PC-3 (cell line): ENCODE measurements around the gene AOPEP. TPM values are rescaled to one million over a fixed set of nuclear protein-coding genes. Genes with fewer than 3 reads are reported as not detected.

ENCODE experiments used
- ATAC-seq: fragments of 200-7000 bp; cut with Tn5 transposase; 2 replicates; pipeline ENCODE4 v1.9.1; 2020; ENCODE audit warnings: mild to moderate bottlenecking, moderate library complexity
- BruUV-seq: library from RNA; stranded (reverse); fragments of 400-500 nt; replicated peaks from 2 replicates; lab custom pipeline; 2021; lab: Mats Ljungman, UMichigan
- CTCF ChIA-PET: fragments of 300-600 bp; sonication (Branson Sonifier 250); formaldehyde crosslinking; loops from one replicate; lab custom pipeline; 2022; ENCODE audit warnings: antibody characterized with exemption; lab: Charles Lee
- POLR2A ChIA-PET: fragments of 300-600 bp; sonication (Branson Sonifier 250); formaldehyde crosslinking; loops from one replicate; lab custom pipeline; 2022; ENCODE audit warnings: antibody characterized with exemption; ENCODE audit not compliant: unreplicated experiment; lab: Charles Lee
- DNase-seq: peaks from one replicate; pipeline ENCODE4 v3.0.0-alpha.2; 2015
- H2AFZ ChIP-seq: fragments of 300-600 bp; sonication (generic); 2 replicates; pipeline ENCODE4 v1.6.0; 2016; ENCODE audit warnings: antibody characterized with exemption, low read length
- H3F3A ChIP-seq: fragments of 300-600 bp; sonication (generic); one replicate; pipeline ENCODE4 v1.6.0; 2017; ENCODE audit warnings: antibody characterized with exemption, low read length, control low read depth, mild to moderate bottlenecking; ENCODE audit not compliant: unreplicated experiment
- H3K27ac ChIP-seq: fragments of 300-600 bp; sonication (generic); 2 replicates; pipeline ENCODE4 v1.5.1; 2016; ENCODE audit warnings: mild to moderate bottlenecking, low read length
- H3K27me3 ChIP-seq: fragments of 300-600 bp; sonication (generic); 2 replicates; pipeline ENCODE4 v1.6.1; 2016; ENCODE audit warnings: low read length, mixed read lengths
- H3K36me3 ChIP-seq: fragments of 300-600 bp; sonication (generic); 2 replicates; pipeline ENCODE4 v1.6.1; 2016; ENCODE audit warnings: low read depth, mixed run types, low read length, mixed read lengths
- H3K4me1 ChIP-seq: fragments of 300-600 bp; sonication (generic); 2 replicates; pipeline ENCODE4 v1.5.1; 2016; ENCODE audit warnings: low read length; ENCODE audit not compliant: insufficient read depth
- H3K4me2 ChIP-seq: fragments of 300-600 bp; sonication (generic); 2 replicates; pipeline ENCODE4 v1.6.0; 2016; ENCODE audit warnings: low read length
- H3K4me3 ChIP-seq: fragments of 300-600 bp; sonication (generic); 2 replicates; pipeline ENCODE4 v1.5.1; 2016; ENCODE audit warnings: mild to moderate bottlenecking, low read length, mixed read lengths
- H3K79me2 ChIP-seq: fragments of 300-600 bp; sonication (generic); 2 replicates; pipeline ENCODE4 v1.6.1; 2017; ENCODE audit warnings: low read length, mixed read lengths
- H3K9ac ChIP-seq: fragments of 300-600 bp; sonication (generic); 2 replicates; pipeline ENCODE4 v1.6.0; 2016; ENCODE audit warnings: mild to moderate bottlenecking, low read length
- H3K9me2 ChIP-seq: fragments of 300-600 bp; sonication (generic); replicated peaks from 2 replicates; pipeline ENCODE4 v1.6.1; 2016; ENCODE audit warnings: mixed run types, low read length, mixed read lengths
- H3K9me3 ChIP-seq: fragments of 300-600 bp; sonication (generic); 2 replicates; pipeline ENCODE4 v1.6.1; 2016; ENCODE audit warnings: low read length, mixed read lengths
- H4K20me1 ChIP-seq: fragments of 300-600 bp; sonication (generic); 2 replicates; pipeline ENCODE4 v1.6.1; 2016; ENCODE audit warnings: low read length, mixed read lengths
- EZH2 ChIP-seq: fragments of 300-600 bp; sonication (generic); IDR thresholded peaks from one replicate; pipeline ENCODE4 v1.6.1; 2017; ENCODE audit warnings: antibody characterized with exemption, mild to moderate bottlenecking, low read length; ENCODE audit not compliant: unreplicated experiment
- EZH2phosphoT487 ChIP-seq: fragments of 300-600 bp; sonication (generic); IDR thresholded peaks from 2 replicates; pipeline ENCODE4 v1.6.1; 2018; ENCODE audit warnings: mild to moderate bottlenecking, antibody characterized with exemption, low read length, borderline replicate concordance
- intact Hi-C: fragments of 100-400 bp; cut with micrococcal nuclease; formaldehyde crosslinking; loops from 2 replicates; pipeline ENCODE4 v1.9.0; 2023
- total RNA-seq: library from RNA; depleted of rRNA; stranded (reverse); fragments of >200 nt; gene quantifications from 2 replicates; pipeline ENCODE4 v1.2.3, GENCODE V29; 2014
- TF ChIP-seq, protein P1 (sequence below): fragments of 300-600 bp; sonication (generic); conservative IDR thresholded peaks from 2 replicates; pipeline ENCODE4 v1.5.1; 2017; ENCODE audit warnings: antibody characterized with exemption, low read depth, mild to moderate bottlenecking, low read length

Gene AOPEP
- total RNA-seq, 1 experiment from 2014 or later = 23.1 TPM

DNA sequence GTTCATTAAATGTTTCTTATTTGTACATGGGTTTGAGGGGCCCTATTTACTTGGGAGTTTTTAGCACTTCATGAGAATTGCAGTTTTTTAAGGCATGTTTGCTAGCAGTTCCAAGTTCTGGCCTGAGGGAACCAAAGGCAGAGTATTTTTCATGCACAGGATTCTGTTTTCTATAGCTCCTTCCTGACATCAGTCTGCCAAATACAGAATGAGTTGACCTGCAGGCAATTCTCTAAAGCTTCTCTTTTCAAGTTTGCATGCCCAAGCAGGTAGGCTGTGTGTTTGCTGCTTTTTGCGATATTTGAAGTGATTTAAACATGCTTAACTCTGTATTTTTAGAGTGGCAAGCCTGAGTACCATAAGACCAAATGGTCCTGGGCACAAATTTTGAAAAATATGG lies 75.8 kb downstream of the AOPEP start:
- Histone ChIP-seq H3K4me2 (no peak overlapping the region), H3K9me3 (no peaks in the 10 kb centered on the region), H3F3A (no peaks in the 10 kb centered on the region), H3K4me3 (no peak overlapping the region), H3K27ac (no peak overlapping the region), H4K20me1 (no peaks in the 10 kb centered on the region), H3K9me2 (no peaks in the 10 kb centered on the region), H3K9ac (no peak overlapping the region), H3K36me3 (peaks cover 4% of the 10 kb centered on the region; the same call in 1 of the 2 replicates), H2AFZ (no peak overlapping the region), H3K4me1 (peaks cover 34% of the 10 kb centered on the region), H3K79me2 (peaks cover 7% of the 10 kb centered on the region; the same call in 1 of the 2 replicates), H3K27me3 (no peaks in the 10 kb centered on the region)
- TF ChIP-seq, protein P1, sequence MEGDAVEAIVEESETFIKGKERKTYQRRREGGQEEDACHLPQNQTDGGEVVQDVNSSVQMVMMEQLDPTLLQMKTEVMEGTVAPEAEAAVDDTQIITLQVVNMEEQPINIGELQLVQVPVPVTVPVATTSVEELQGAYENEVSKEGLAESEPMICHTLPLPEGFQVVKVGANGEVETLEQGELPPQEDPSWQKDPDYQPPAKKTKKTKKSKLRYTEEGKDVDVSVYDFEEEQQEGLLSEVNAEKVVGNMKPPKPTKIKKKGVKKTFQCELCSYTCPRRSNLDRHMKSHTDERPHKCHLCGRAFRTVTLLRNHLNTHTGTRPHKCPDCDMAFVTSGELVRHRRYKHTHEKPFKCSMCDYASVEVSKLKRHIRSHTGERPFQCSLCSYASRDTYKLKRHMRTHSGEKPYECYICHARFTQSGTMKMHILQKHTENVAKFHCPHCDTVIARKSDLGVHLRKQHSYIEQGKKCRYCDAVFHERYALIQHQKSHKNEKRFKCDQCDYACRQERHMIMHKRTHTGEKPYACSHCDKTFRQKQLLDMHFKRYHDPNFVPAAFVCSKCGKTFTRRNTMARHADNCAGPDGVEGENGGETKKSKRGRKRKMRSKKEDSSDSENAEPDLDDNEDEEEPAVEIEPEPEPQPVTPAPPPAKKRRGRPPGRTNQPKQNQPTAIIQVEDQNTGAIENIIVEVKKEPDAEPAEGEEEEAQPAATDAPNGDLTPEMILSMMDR = no peak
- TF ChIP-seq EZH2 = no peak
- TF ChIP-seq EZH2phosphoT487 = no peak
- intact Hi-C loops = no loop called here
- ATAC-seq (no peak), DNase-seq (no peak)
- POLR2A ChIA-PET = no interaction called here
- BruUV-seq = no TSS peak
- CTCF ChIA-PET = no interaction called here

DNA sequence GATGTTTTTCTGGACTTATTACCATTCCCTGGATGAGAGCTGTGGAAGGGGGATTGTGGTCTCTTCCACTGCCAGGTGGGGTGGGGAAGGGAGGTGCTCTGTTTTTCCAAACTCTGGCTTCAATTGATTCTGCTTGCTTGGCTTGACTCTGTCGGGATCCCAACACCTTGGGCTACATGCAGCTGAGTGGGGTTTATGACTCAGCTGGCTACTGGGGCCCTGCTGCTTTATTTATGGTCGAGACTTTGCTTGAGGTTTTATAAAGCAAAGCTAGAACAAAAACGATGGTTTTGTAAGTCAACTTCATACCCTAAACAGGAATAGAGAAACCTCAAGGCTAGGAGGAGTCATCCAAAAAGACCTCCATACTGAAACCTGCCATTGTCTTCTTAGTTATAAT lies 76.3 kb downstream of the AOPEP start:
- peaks cover 8% of the 10 kb centered on the region; the same call in 1 of the 2 replicates for H3K79me2 ChIP-seq
- ChIA-PET POLR2A (no interaction called here), CTCF (no interaction called here)
- intact Hi-C loops = no loop called here
- ATAC-seq = no peak
- no peak overlapping the region for H3K4me2 ChIP-seq
- DNase-seq = no peak
- TF ChIP-seq, protein P1 = no peak
- no peak for TF ChIP-seq EZH2
- TF ChIP-seq EZH2phosphoT487 = no peak
- H3K36me3 ChIP-seq = peaks cover 4% of the 10 kb centered on the region; the same call in 1 of the 2 replicates
- no peak overlapping the region for H3K4me3 ChIP-seq
- BruUV-seq = no TSS peak
- H3K27ac ChIP-seq = no peak overlapping the region
- H2AFZ ChIP-seq = no peak overlapping the region
- H3K9ac ChIP-seq = no peak overlapping the region
- H3F3A ChIP-seq = no peaks in the 10 kb centered on the region
- H4K20me1 ChIP-seq = no peaks in the 10 kb centered on the region
- H3K4me1 ChIP-seq = peaks cover 34% of the 10 kb centered on the region
- H3K9me3 ChIP-seq = no peaks in the 10 kb centered on the region
- H3K27me3 ChIP-seq = no peaks in the 10 kb centered on the region
- H3K9me2 ChIP-seq = no peaks in the 10 kb centered on the region

DNA sequence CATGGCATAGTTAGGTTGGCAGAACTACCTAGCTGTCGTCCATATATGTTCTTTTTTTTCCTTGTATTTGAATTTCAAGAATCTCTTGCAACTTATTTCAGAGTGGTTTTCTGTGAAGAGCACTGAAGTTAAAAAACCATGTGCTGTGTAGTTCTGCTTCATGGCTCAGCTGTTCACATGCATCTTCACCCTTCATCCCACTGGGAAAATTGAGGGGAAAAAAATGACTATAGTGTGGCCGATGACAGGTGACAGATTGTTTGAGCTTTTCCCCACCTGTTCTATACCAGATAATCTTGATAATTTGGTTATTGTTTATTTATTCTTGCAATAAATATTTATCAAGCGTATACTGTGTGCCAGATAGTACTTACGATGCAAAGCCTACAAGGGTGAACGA lies 77.8 kb downstream of the AOPEP start:
- Histone ChIP-seq H3K4me1 (peaks cover 34% of the 10 kb centered on the region), H3K9me2 (no peaks in the 10 kb centered on the region), H3K9ac (peak overlapping the region; percentile 78; the same call in 1 of the 2 replicates), H3K4me2 (peak overlapping the region; percentile 34; the same call in 1 of the 2 replicates), H3F3A (no peaks in the 10 kb centered on the region), H4K20me1 (no peaks in the 10 kb centered on the region), H2AFZ (no peak overlapping the region), H3K27ac (peak overlapping the region; percentile 97), H3K79me2 (peaks cover 8% of the 10 kb centered on the region; the same call in 1 of the 2 replicates), H3K9me3 (no peaks in the 10 kb centered on the region), H3K4me3 (no peak overlapping the region), H3K36me3 (peaks cover 4% of the 10 kb centered on the region; the same call in 1 of the 2 replicates), H3K27me3 (no peaks in the 10 kb centered on the region)
- POLR2A ChIA-PET = no interaction called here
- no peak for ATAC-seq
- BruUV-seq = no TSS peak
- DNase-seq = no peak
- TF ChIP-seq EZH2 = no peak
- TF ChIP-seq, protein P1 = no peak
- no peak for TF ChIP-seq EZH2phosphoT487
- CTCF ChIA-PET = interaction anchor here (0.5 kb wide), 1 partner anchor 16 kb away, joined by 3 read pairs; no protein-coding TSS in a partner anchor
- intact Hi-C loops = loop anchor here (2.0 kb wide), 1 partner anchor 14 kb away; no protein-coding TSS in a partner anchor
